ENCODE measurements around the gene DLGAP1.

DLGAP1 gene

DNA sequence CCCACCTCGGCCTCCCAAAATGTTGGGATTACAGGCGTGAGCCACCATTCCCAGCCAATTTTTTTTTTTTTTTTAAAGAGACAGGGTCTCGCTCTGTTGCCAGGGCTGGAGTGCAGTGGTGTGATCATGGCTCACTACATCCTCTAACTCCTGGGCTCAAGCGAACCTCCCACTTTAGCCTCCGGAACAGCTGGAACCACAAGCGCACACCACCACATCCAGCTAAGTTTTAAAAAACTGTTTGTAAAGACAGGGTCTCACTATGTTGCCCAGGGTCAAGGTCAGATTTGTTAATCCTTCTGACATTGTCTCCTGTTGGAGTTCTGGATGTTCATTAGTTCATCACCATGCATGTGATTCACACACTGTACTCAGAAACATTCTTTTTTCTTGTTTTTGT, 855.2 kb downstream of the DLGAP1 start:
- TF ChIP-seq, protein P1, sequence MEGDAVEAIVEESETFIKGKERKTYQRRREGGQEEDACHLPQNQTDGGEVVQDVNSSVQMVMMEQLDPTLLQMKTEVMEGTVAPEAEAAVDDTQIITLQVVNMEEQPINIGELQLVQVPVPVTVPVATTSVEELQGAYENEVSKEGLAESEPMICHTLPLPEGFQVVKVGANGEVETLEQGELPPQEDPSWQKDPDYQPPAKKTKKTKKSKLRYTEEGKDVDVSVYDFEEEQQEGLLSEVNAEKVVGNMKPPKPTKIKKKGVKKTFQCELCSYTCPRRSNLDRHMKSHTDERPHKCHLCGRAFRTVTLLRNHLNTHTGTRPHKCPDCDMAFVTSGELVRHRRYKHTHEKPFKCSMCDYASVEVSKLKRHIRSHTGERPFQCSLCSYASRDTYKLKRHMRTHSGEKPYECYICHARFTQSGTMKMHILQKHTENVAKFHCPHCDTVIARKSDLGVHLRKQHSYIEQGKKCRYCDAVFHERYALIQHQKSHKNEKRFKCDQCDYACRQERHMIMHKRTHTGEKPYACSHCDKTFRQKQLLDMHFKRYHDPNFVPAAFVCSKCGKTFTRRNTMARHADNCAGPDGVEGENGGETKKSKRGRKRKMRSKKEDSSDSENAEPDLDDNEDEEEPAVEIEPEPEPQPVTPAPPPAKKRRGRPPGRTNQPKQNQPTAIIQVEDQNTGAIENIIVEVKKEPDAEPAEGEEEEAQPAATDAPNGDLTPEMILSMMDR (IDR thresholded peaks at IDR 0.05; ENCODE audit: low read depth, low read length) = no peak
- no peak overlapping the region for H3K4me3 ChIP-seq (ENCODE audit: low read depth, low read length)
- H3K9me3 ChIP-seq = no peaks in the 10 kb centered on the region
- H3K4me1 ChIP-seq = no peaks in the 10 kb centered on the region
- DNase-seq = no peak
- H3K36me3 ChIP-seq = no peaks in the 10 kb centered on the region
- no peaks in the 10 kb centered on the region for H3K27me3 ChIP-seq

DNA sequence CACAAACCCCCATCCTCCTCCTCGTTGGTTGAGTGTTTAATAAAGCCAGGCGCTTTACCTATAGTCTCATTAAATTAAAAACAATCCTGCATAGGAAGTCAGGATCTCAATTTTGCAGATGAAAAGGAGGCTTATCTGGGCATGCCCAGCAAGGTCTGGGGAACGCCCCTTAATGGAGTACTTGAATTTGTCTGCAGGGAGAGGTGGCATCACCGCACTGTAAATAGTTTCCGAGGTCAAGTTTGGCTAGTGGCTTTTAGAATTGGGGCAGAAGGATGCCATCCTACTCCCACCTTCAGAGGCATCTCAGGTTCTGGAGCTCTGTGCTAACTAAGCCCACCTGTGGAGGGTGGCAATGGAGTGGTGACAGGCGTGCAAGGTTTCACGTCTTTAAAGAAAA, 855.9 kb downstream of the DLGAP1 start:
- Histone ChIP-seq H3K27me3 (no peaks in the 10 kb centered on the region), H3K4me3 (ENCODE audit: low read depth, low read length) (no peak overlapping the region), H3K4me1 (no peaks in the 10 kb centered on the region), H3K9me3 (no peaks in the 10 kb centered on the region), H3K36me3 (no peaks in the 10 kb centered on the region)
- TF ChIP-seq, protein P1 (IDR thresholded peaks at IDR 0.05; ENCODE audit: low read depth, low read length) = no peak
- no peak for DNase-seq

DNA sequence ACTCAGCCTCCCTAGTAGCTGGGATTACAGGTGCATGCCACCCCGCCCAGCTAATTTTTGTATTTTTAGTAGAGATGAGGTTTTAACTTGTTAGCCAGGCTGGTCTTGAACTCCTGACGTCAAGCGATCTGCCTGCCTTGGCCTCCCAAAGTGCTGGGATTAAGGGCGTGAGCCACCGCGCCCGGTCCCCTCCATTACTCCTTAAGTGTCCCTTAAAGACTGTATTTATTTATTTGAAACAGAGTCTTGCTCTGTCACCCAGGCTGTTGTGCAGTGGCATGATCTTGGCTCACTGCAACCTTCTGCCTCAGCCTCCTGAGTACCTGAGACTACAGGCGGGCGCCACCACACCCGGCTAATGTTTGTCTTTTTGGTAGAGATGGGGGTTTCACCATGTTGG, 856.5 kb downstream of the DLGAP1 start:
- TF ChIP-seq, protein P1 (IDR thresholded peaks at IDR 0.05; ENCODE audit: low read depth, low read length) = no peak
- no peaks in the 10 kb centered on the region for H3K27me3 ChIP-seq
- DNase-seq = no peak
- no peaks in the 10 kb centered on the region for H3K36me3 ChIP-seq
- no peaks in the 10 kb centered on the region for H3K4me1 ChIP-seq
- no peak overlapping the region for H3K4me3 ChIP-seq (ENCODE audit: low read depth, low read length)
- no peaks in the 10 kb centered on the region for H3K9me3 ChIP-seq

DNA sequence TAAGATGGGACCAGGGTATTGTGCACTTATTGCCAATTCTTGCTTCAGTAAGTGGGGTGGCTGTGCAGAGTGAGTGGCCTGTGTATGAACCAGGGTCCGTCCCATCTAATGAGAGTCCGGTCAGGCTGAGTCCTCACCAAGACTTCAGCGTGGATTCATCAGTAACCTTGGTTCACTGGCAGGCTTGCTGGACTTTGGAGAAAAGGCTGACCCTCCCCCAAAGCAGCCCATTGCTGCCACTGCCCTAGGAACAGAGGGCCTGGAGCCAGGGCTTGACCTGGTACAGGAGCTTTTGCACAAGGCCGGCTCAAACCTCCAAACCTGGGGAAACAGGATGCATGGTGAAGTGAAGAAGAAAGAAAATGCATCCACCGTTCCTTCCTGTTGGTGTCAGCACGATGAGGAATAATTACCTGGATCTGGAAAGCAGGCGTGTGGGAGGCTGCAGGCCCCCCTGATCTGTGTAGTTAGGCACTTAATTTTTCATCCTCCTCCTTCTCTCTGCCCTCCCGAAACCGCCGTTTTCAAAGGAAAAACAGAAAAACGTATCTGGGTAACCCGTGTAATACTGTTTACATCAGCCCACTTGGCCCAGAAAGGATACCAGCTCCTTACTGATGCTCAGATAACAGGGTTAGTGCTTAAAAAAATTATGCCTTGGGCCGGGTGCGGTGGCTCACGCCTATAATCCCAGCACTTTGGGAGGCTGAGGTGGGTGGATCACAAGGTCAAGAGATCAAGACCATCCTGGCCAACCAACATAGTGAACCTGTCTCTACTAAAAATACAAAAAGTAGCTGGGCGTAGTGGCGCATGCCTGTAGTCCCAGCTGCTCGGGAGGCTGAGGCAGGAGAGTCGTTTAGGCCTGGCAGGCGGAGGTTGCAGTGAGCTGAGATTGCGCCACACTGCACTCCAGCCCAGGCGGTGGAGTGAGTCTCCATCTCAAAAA, 857.4 kb downstream of the DLGAP1 start:
- Histone ChIP-seq H3K4me1 (no peaks in the 10 kb centered on the region; the same call in 1 of the 2 replicates), H3K27me3 (no peaks in the 10 kb centered on the region), H3K9me3 (no peaks in the 10 kb centered on the region), H3K4me3 (ENCODE audit: low read depth, low read length) (no peak overlapping the region), H3K36me3 (no peaks in the 10 kb centered on the region)
- TF ChIP-seq, protein P1 (IDR thresholded peaks at IDR 0.05; ENCODE audit: low read depth, low read length) = no peak
- DNase-seq = no peak

DNA sequence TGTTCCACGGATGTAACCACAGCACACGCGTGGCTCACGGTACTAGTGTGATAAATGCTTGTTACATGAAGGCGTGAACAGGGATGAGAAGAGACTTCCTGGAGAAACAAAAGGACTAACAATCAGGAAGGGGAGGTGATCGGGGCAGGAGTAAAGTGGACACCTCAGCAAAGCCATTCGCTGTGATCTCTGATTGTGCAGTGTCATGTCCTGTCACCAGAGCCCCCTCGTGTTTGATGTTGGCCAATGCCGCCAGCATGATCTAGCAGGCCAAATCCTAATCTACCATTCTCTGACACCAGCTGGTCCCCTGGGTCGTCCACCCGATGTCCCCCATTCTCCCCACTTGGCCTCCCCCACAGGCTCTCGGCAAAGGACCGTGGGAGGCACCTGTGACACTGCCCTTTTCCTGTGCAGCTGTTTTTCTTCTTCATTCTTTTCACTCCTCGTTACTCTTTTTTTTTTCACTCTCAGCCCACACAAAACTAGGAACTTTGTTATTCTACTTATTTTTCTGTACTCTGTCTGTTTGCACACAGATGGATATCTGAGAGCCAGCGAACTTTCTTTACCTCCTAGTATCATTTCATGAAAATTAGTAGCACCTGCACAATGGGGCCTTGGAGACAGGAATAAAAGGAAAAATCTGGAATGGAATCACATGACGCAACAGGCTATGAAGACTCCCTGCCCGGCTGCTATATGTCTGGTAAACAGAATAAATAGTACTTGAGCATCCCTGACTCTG, 858.3 kb downstream of the DLGAP1 start:
- Histone ChIP-seq H3K27me3 (no peaks in the 10 kb centered on the region), H3K36me3 (no peaks in the 10 kb centered on the region), H3K4me1 (no peaks in the 10 kb centered on the region; the same call in 1 of the 2 replicates), H3K9me3 (no peaks in the 10 kb centered on the region), H3K4me3 (ENCODE audit: low read depth, low read length) (no peak overlapping the region)
- TF ChIP-seq, protein P1 (IDR thresholded peaks at IDR 0.05; ENCODE audit: low read depth, low read length) = peak; percentile 42
- peak; percentile 27 for DNase-seq

DNA sequence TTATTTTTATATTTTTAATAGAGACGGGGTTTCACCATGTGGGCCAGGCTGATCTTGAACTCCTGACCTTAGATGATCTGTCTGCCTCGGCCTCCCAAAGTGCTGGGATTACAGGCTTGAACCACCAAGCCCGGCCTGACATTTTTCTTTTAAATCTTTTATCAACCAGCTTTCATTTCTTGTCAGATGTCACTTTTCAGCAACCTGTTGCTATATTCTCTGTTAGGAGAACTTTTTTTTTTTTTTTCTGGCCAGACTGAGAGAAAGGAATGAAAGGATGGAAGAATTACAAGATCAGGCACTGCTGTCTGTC, 858.8 kb downstream of the DLGAP1 start:
- Histone ChIP-seq H3K4me3 (ENCODE audit: low read depth, low read length) (no peak overlapping the region), H3K36me3 (no peaks in the 10 kb centered on the region), H3K4me1 (no peaks in the 10 kb centered on the region; the same call in 1 of the 2 replicates), H3K9me3 (no peaks in the 10 kb centered on the region), H3K27me3 (no peaks in the 10 kb centered on the region)
- TF ChIP-seq, protein P1 (IDR thresholded peaks at IDR 0.05; ENCODE audit: low read depth, low read length) = no peak
- no peak for DNase-seq
